Kasumi-1 (cell line): ENCODE results near the gene ICAM3.
"Not testable (repeated sequence)": the region's sequence is repeated elsewhere in the genome, so short reads cannot be mapped to it uniquely, and the experiment has no call there.

Experiments
- DNase-seq, 2 experiments: peaks; one replicate each; lab custom pipeline; 2025; lab: John Stamatoyannopoulos, UW

Gene ICAM3

GRCh38 chr19:10339380-10339960 is at the start of gene ICAM3:
Gene ICAM3, minus strand, starts transcription at chr19:10339624. Its CDS starts 10 bp downstream, at chr19:10339614.
- DNase-seq = peak; percentile 44 to 68

GRCh38 chr19:10388957-10389356 is 49.5 kb upstream of the ICAM3 start:
- DNase-seq = peak; percentile 73 to 77

GRCh38 chr19:10384580-10384979 is 45.2 kb upstream of the ICAM3 start:
- DNase-seq = no peak

- not testable (repeated sequence) for DNase-seq
Measured at GRCh38 chr19:10383223-10383499, 43.7 kb upstream of the ICAM3 start.

GRCh38 chr19:10380313-10381102 is 41.1 kb upstream of the ICAM3 start, which contains the start of gene TYK2:
Gene TYK2, minus strand, starts transcription at chr19:10380572. Its CDS starts 2,166 bp downstream, at chr19:10378406.
- peak; percentile 97 to 98 for DNase-seq

GRCh38 chr19:10379880-10380312 is 40.5 kb upstream of the ICAM3 start:
- DNase-seq = no peak

GRCh38 chr19:10378124-10378523 is 38.7 kb upstream of the ICAM3 start:
- no peak for DNase-seq

- not testable (repeated sequence) for DNase-seq
Measured at GRCh38 chr19:10377140-10377640, 37.8 kb upstream of the ICAM3 start.

- DNase-seq = no peak
Measured at GRCh38 chr19:10374931-10375330, 35.5 kb upstream of the ICAM3 start.

- DNase-seq = peak; percentile 78 to 84
Measured at GRCh38 chr19:10372690-10373089, 33.3 kb upstream of the ICAM3 start.

- DNase-seq = no peak
Measured at GRCh38 chr19:10368101-10368803, 28.8 kb upstream of the ICAM3 start.

- DNase-seq = not testable (repeated sequence)
Measured at GRCh38 chr19:10366950-10367512, 27.6 kb upstream of the ICAM3 start.

GRCh38 chr19:10365518-10365917 is 26.1 kb upstream of the ICAM3 start:
- DNase-seq = no peak

GRCh38 chr19:10364644-10365043 is 25.2 kb upstream of the ICAM3 start:
- no peak for DNase-seq

GRCh38 chr19:10363789-10364281 is 24.4 kb upstream of the ICAM3 start:
- DNase-seq = no peak

GRCh38 chr19:10362259-10362658 is 22.8 kb upstream of the ICAM3 start:
- no peak for DNase-seq

GRCh38 chr19:10361569-10362011 is 22.2 kb upstream of the ICAM3 start:
- DNase-seq = no peak

GRCh38 chr19:10356431-10356830 is 17.0 kb upstream of the ICAM3 start:
- no peak for DNase-seq

- DNase-seq = peak in 1 of 2 experiments; percentile 15
Measured at GRCh38 chr19:10353793-10354391, 14.5 kb upstream of the ICAM3 start.

GRCh38 chr19:10352764-10353671 is 13.6 kb upstream of the ICAM3 start:
- no peak for DNase-seq

GRCh38 chr19:10346509-10346908 is 7.1 kb upstream of the ICAM3 start:
- DNase-seq = no peak
